Neuronal stem cell (in vitro differentiated cells): Measurements from ENCODE around the gene SLCO3A1.

Source experiments
- DNase-seq: peaks from one replicate; pipeline ENCODE4 v3.0.0-alpha.2; 2013; ENCODE audit warnings: low spot score
- H2AFZ ChIP-seq: one replicate; pipeline ENCODE4 v1.6.1; 2013; ENCODE audit warnings: mild to moderate bottlenecking, low read length, inconsistent platforms
- H2AK5ac ChIP-seq: 2 replicates; pipeline ENCODE4 v1.6.1; 2013; ENCODE audit warnings: low read depth, mild to moderate bottlenecking, inconsistent platforms, low read length, moderate library complexity, mixed read lengths
- H2BK120ac ChIP-seq: 2 replicates; pipeline ENCODE4 v1.6.1; 2013; ENCODE audit warnings: low read depth, mild to moderate bottlenecking, inconsistent platforms, low read length, moderate library complexity, mixed read lengths
- H2BK12ac ChIP-seq: one replicate; pipeline ENCODE4 v1.6.1; 2013; ENCODE audit warnings: low read length, inconsistent platforms
- H2BK15ac ChIP-seq: 2 replicates; pipeline ENCODE4 v1.6.1; 2013; ENCODE audit warnings: mild to moderate bottlenecking, low read length, inconsistent platforms, mixed read lengths
- H2BK5ac ChIP-seq: one replicate; pipeline ENCODE4 v1.6.1; 2013; ENCODE audit warnings: inconsistent platforms, mild to moderate bottlenecking, low read length, moderate library complexity
- H3K14ac ChIP-seq: one replicate; pipeline ENCODE4 v1.6.1; 2013; ENCODE audit warnings: low read length, inconsistent platforms
- H3K18ac ChIP-seq: 2 replicates; pipeline ENCODE4 v1.6.1; 2013; ENCODE audit warnings: low read length, inconsistent platforms
- H3K23ac ChIP-seq: 2 replicates; pipeline ENCODE4 v1.6.1; 2013; ENCODE audit warnings: low read depth, mild to moderate bottlenecking, mixed read lengths, low read length, inconsistent platforms; ENCODE audit not compliant: poor library complexity
- H3K27ac ChIP-seq: replicated peaks from 3 replicates; pipeline ENCODE4 v1.5.1; 2013; ENCODE audit warnings: low read length, inconsistent platforms
- H3K27me3 ChIP-seq, 3 experiments: 2 replicates each; pipeline ENCODE4 v1.6.1; 2013; ENCODE audit warnings: low read length in 3 of 3, mild to moderate bottlenecking in 2 of 3, inconsistent platforms in 1 of 3, low read depth in 1 of 3, mixed read lengths in 1 of 3, moderate library complexity in 1 of 3; ENCODE audit not compliant: control insufficient read depth in 3 of 3, insufficient read depth in 3 of 3
- H3K36me3 ChIP-seq, 2 donors: replicated peaks in 1 of 2; 2 replicates each; pipeline ENCODE4 v1.6.1; 2013; ENCODE audit warnings: low read length in 2 of 2; ENCODE audit not compliant: control insufficient read depth in 2 of 2, insufficient read depth in 2 of 2
- H3K4ac ChIP-seq: 2 replicates; pipeline ENCODE4 v1.6.1; 2013; ENCODE audit warnings: inconsistent platforms, mild to moderate bottlenecking, low read length, moderate library complexity
- H3K4me1 ChIP-seq, 2 donors: 1 replicate in 1 of 2; 2 replicates in 1 of 2; pipeline ENCODE4 v1.6.1; 2013; ENCODE audit warnings: low read length in 2 of 2, low read depth in 1 of 2; ENCODE audit not compliant: control insufficient read depth in 2 of 2, insufficient read depth in 1 of 2
- H3K4me2 ChIP-seq: one replicate; pipeline ENCODE4 v1.6.1; 2013; ENCODE audit warnings: mild to moderate bottlenecking, low read length, inconsistent platforms; ENCODE audit not compliant: insufficient read depth, poor library complexity, severe bottlenecking
- H3K4me3 ChIP-seq, 2 donors: 2 replicates each; pipeline ENCODE4 v1.5.1; 2013; ENCODE audit warnings: low read length in 2 of 2, mild to moderate bottlenecking in 2 of 2, inconsistent platforms in 1 of 2, moderate library complexity in 1 of 2
- H3K79me1 ChIP-seq: one replicate; pipeline ENCODE4 v1.6.1; 2013; ENCODE audit warnings: low read depth, mild to moderate bottlenecking, inconsistent platforms, low read length, moderate library complexity
- H3K9ac ChIP-seq: one replicate; pipeline ENCODE4 v1.6.1; 2013; ENCODE audit warnings: mild to moderate bottlenecking, low read depth, low read length, inconsistent platforms; ENCODE audit not compliant: poor library complexity
- H3K9me3 ChIP-seq, 2 donors: replicated peaks in 1 of 2; 2 replicates each; pipeline versions ENCODE3 to v1.6.1; 2013; ENCODE audit warnings: low read length in 2 of 2, mild to moderate bottlenecking in 2 of 2, inconsistent platforms in 1 of 2, low read depth in 1 of 2, mixed read lengths in 1 of 2, moderate library complexity in 1 of 2; ENCODE audit not compliant: control insufficient read depth in 2 of 2, insufficient read depth in 1 of 2
- H4K8ac ChIP-seq: one replicate; pipeline ENCODE4 v1.6.1; 2013; ENCODE audit warnings: low read depth, mild to moderate bottlenecking, inconsistent platforms, low read length, moderate library complexity
- H4K91ac ChIP-seq: one replicate; pipeline ENCODE4 v1.6.1; 2013; ENCODE audit warnings: low read length, low read depth, mild to moderate bottlenecking, inconsistent platforms; ENCODE audit not compliant: poor library complexity
- WGBS, 2 donors: extraction: QIAGEN DNeasy Blood & Tissue Kit; methylation state at CpG; one replicate each; pipeline ENCODE4 v1.1.7; 2013; ENCODE audit warnings: missing lambda C conversion rate in 2 of 2, mixed read lengths in 1 of 2; ENCODE audit not compliant: insufficient read length in 2 of 2, insufficient replicate concordance in 1 of 2; ENCODE audit errors: extremely low coverage in 2 of 2; 5-methylcytosine and 5-hydroxymethylcytosine counted together

SLCO3A1 gene

GRCh38 chr15:91891101-91891500 lies 37.6 kb downstream of the SLCO3A1 start:
- no peak overlapping the region for H3K18ac ChIP-seq
- no peak overlapping the region for H2AFZ ChIP-seq
- no CpG with 5 or more reads among the region's 1 CpG for WGBS, 2 donors
- H3K4ac ChIP-seq = no peak overlapping the region
- H2BK15ac ChIP-seq = no peak overlapping the region
- H3K4me1 ChIP-seq = peaks cover 0 to 2% of the 10 kb centered on the region in 2 donors
- H2BK12ac ChIP-seq = no peak overlapping the region
- H3K27me3 ChIP-seq = no peaks in the 10 kb centered on the region
- DNase-seq = no peak
- no peaks in the 10 kb centered on the region for H3K9me3 ChIP-seq
- H3K14ac ChIP-seq = no peak overlapping the region
- H3K4me2 ChIP-seq = no peak overlapping the region
- no peak overlapping the region for H4K8ac ChIP-seq
- no peaks in the 10 kb centered on the region for H3K79me1 ChIP-seq
- no peak overlapping the region for H2BK5ac ChIP-seq
- H2BK120ac ChIP-seq = no peak overlapping the region
- no peak overlapping the region for H3K23ac ChIP-seq
- no peak overlapping the region for H3K27ac ChIP-seq
- no peak overlapping the region for H4K91ac ChIP-seq
- H3K9ac ChIP-seq = no peak overlapping the region
- H3K36me3 ChIP-seq = no peaks in the 10 kb centered on the region
- H2AK5ac ChIP-seq = no peak overlapping the region
- H3K4me3 ChIP-seq = no peak overlapping the region

GRCh38 chr15:91891788-91892345 lies 38.4 kb downstream of the SLCO3A1 start:
- no peak overlapping the region for H2BK120ac ChIP-seq
- no CpG with 5 or more reads among the region's 5 CpGs for WGBS, 2 donors
- H3K36me3 ChIP-seq = no peaks in the 10 kb centered on the region
- no peak overlapping the region for H4K91ac ChIP-seq
- DNase-seq = no peak
- no peak overlapping the region for H4K8ac ChIP-seq
- H3K4ac ChIP-seq = no peak overlapping the region
- no peak overlapping the region for H3K23ac ChIP-seq
- H3K27ac ChIP-seq = no peak overlapping the region
- H3K4me2 ChIP-seq = no peak overlapping the region
- H3K9me3 ChIP-seq = no peaks in the 10 kb centered on the region
- H2BK15ac ChIP-seq = no peak overlapping the region
- no peak overlapping the region for H2BK12ac ChIP-seq
- no peaks in the 10 kb centered on the region for H3K27me3 ChIP-seq
- H3K4me3 ChIP-seq = no peak overlapping the region
- H2AK5ac ChIP-seq = no peak overlapping the region
- no peak overlapping the region for H2AFZ ChIP-seq
- H3K79me1 ChIP-seq = no peaks in the 10 kb centered on the region
- H3K4me1 ChIP-seq = no peaks in the 10 kb centered on the region
- no peak overlapping the region for H3K18ac ChIP-seq
- no peak overlapping the region for H2BK5ac ChIP-seq
- no peak overlapping the region for H3K9ac ChIP-seq
- no peak overlapping the region for H3K14ac ChIP-seq

GRCh38 chr15:91892436-91892835 lies 38.9 kb downstream of the SLCO3A1 start:
- DNase-seq = no peak
- H2AFZ ChIP-seq = no peak overlapping the region
- H3K4me3 ChIP-seq = no peak overlapping the region
- no peak overlapping the region for H4K8ac ChIP-seq
- no peak overlapping the region for H3K27ac ChIP-seq
- no peak overlapping the region for H3K4me2 ChIP-seq
- H3K4me1 ChIP-seq = no peaks in the 10 kb centered on the region
- no peak overlapping the region for H2BK120ac ChIP-seq
- H2BK5ac ChIP-seq = no peak overlapping the region
- H3K36me3 ChIP-seq = no peaks in the 10 kb centered on the region
- no peak overlapping the region for H2BK12ac ChIP-seq
- H4K91ac ChIP-seq = no peak overlapping the region
- H3K18ac ChIP-seq = no peak overlapping the region
- no peaks in the 10 kb centered on the region for H3K27me3 ChIP-seq
- no peaks in the 10 kb centered on the region for H3K79me1 ChIP-seq
- H3K9ac ChIP-seq = no peak overlapping the region
- no peak overlapping the region for H2AK5ac ChIP-seq
- H3K4ac ChIP-seq = no peak overlapping the region
- H2BK15ac ChIP-seq = no peak overlapping the region
- H3K23ac ChIP-seq = no peak overlapping the region
- WGBS, 2 donors = no CpG with 5 or more reads among the region's 5 CpGs
- H3K9me3 ChIP-seq = no peaks in the 10 kb centered on the region
- H3K14ac ChIP-seq = no peak overlapping the region

GRCh38 chr15:91894606-91895005 lies 41.1 kb downstream of the SLCO3A1 start:
- no peak overlapping the region for H4K91ac ChIP-seq
- WGBS, 2 donors = no CpG with 5 or more reads among the region's 5 CpGs

More at GRCh38 chr15:91894606-91895005, 41.1 kb downstream of the SLCO3A1 start:
- H4K8ac ChIP-seq = no peak overlapping the region
- H3K27ac ChIP-seq = no peak overlapping the region
- H2BK120ac ChIP-seq = no peak overlapping the region
- peak overlapping the region in 1 of 2 donors; percentile 16 for H3K4me3 ChIP-seq
- H3K36me3 ChIP-seq = no peaks in the 10 kb centered on the region
- no peaks in the 10 kb centered on the region for H3K27me3 ChIP-seq
- no peak overlapping the region for H3K23ac ChIP-seq
- H3K18ac ChIP-seq = no peak overlapping the region
- no peak overlapping the region for H3K9ac ChIP-seq
- no peak overlapping the region for H3K4me2 ChIP-seq
- no peak for DNase-seq
- no peak overlapping the region for H2AFZ ChIP-seq
- no peak overlapping the region for H2BK5ac ChIP-seq
- H3K4ac ChIP-seq = no peak overlapping the region
- no peak overlapping the region for H3K14ac ChIP-seq
- no peak overlapping the region for H2AK5ac ChIP-seq
- no peak overlapping the region for H2BK12ac ChIP-seq
- no peaks in the 10 kb centered on the region for H3K4me1 ChIP-seq
- no peak overlapping the region for H2BK15ac ChIP-seq
- no peaks in the 10 kb centered on the region for H3K79me1 ChIP-seq
- no peaks in the 10 kb centered on the region for H3K9me3 ChIP-seq
